HG03457 (cell line): ENCODE measurements around the gene CH25H.

Experiments
- ATAC-seq: cut with Tn5 transposase; IDR thresholded peaks from one replicate; pipeline ENCODE4 v1.9.1; 2021; ENCODE audit warnings: moderate number of reproducible peaks; ENCODE audit not compliant: unreplicated experiment

CH25H gene

DNA sequence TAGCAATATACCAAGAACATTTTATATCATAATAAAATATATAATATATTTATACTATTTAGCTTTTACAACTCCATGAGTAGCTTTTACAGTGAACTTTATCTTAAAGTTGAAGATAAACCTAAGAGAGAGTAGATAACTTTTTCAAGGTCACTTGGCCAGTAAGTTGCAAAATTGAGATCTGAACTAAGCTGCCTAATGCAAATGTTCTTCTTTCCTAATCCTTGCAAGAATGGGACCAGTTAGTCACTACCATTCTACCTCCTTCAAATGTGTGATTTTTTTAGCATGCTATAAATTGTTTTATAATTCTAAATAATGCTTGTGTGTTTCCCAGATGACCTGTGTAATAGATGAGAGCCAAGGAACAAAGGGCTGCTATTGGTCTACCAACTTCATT, 47.8 kb downstream of the CH25H start:
- ATAC-seq, result no peak

DNA sequence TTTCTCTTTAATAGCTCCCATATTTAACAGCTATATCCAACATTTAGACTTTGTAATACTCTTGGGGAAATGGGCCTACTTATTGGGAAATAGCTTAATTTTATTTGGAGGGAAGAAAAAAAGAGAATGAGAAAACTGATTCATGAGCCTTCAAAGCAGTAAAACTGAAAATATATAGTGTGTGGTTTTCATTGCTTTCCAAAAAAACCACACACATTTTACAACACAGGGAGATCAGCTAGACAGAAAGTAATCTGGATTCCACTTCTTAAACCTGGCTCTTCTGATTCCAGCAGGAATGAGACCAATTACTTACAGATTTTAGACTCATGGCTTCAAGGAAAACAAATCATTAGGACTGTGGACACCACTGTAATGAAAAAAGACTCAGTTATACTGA, 48.7 kb downstream of the CH25H start:
- ATAC-seq, result no peak

DNA sequence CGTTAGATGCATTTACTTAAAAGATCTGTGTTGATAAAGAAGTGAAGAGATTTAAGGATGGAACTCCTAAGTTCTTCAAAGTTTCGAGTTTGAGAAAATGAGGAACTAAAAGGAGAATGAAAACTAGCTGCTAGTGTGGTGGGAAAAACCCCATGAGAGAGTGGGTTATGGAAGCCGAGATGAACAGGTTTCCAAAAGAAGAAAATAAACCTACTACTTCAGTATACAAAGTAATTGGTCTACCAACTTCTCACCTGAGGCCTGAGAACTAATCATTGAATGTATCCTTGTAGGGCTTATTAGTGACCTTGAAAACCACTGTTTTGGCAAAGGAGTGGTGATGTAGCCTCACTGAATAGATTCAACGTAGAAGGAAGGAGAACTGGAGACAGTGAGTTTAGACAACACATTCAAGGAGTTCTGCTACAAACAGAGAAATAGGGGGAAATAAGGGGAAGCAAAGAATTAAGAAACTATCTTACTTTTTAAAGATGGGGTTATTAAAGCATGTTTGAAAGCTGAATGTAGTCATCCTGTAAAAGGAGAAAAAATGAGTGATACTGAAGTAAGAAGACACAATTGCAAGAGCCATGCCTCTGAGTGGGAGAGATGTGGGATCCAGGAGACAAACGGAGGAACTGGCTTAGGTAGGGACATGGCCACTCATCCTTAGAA, 50.8 kb downstream of the CH25H start:
- no peak for ATAC-seq
